Esophagus (tissue), 2 donors: ENCODE measurements around the gene PRDX3. TPM values are rescaled to one million over a fixed set of nuclear protein-coding genes. Genes with fewer than 3 reads are reported as not detected.
A peak's percentile ranks its signal among the peaks of the same experiment; 100 is the strongest.

Experiments used
- H3K27ac ChIP-seq, 2 donors: one replicate each; pipeline ENCODE4 v1.5.1; 2013; ENCODE audit warnings: low read depth in 2 of 2, mild to moderate bottlenecking in 2 of 2, inconsistent platforms in 1 of 2, low read length in 1 of 2, moderate library complexity in 1 of 2
- H3K27me3 ChIP-seq, 2 donors: one replicate each; pipeline ENCODE4 v1.6.1; 2013; ENCODE audit warnings: low read length in 2 of 2, control low read depth in 1 of 2, mild to moderate bottlenecking in 1 of 2; ENCODE audit not compliant: insufficient read depth in 2 of 2, control insufficient read depth in 1 of 2
- H3K36me3 ChIP-seq, 2 donors: one replicate each; pipeline ENCODE4 v1.6.1; 2013; ENCODE audit warnings: low read length in 1 of 2; ENCODE audit not compliant: control insufficient read depth in 2 of 2, insufficient read depth in 2 of 2
- H3K4me1 ChIP-seq, 2 donors: one replicate each; pipeline ENCODE4 v1.6.1; 2013; ENCODE audit warnings: low read length in 1 of 2; ENCODE audit not compliant: control insufficient read depth in 2 of 2, insufficient read depth in 2 of 2
- H3K4me3 ChIP-seq, 2 donors: one replicate each; pipeline ENCODE4 v1.5.1; 2013; ENCODE audit warnings: low read length in 2 of 2, mild to moderate bottlenecking in 2 of 2, low read depth in 1 of 2, moderate library complexity in 1 of 2
- H3K9me3 ChIP-seq, 2 donors: one replicate each; pipeline ENCODE4 v1.6.1; 2013; ENCODE audit warnings: mild to moderate bottlenecking in 2 of 2, low read depth in 1 of 2, low read length in 1 of 2, moderate library complexity in 1 of 2; ENCODE audit not compliant: control insufficient read depth in 2 of 2, insufficient read depth in 1 of 2
- WGBS, 2 donors: extraction: QIAGEN DNeasy Blood & Tissue Kit; methylation state at CpG; one replicate each; pipeline ENCODE4 v1.1.7; 2013; 5-methylcytosine and 5-hydroxymethylcytosine counted together
- polyA plus RNA-seq, 2 donors: library from polyadenylated mRNA; stranded (reverse); fragments of 200-250 nt; gene quantifications; one replicate each; pipeline ENCODE4 v1.2.3, GENCODE V29; 2013
- donor health status: healthy with polysubstance abuse.
- donor health status: Bipolar disorder and iron deficiency.

Gene PRDX3
- polyA plus RNA-seq, 2 donors, result 40.8 to 82.2 TPM

DNA sequence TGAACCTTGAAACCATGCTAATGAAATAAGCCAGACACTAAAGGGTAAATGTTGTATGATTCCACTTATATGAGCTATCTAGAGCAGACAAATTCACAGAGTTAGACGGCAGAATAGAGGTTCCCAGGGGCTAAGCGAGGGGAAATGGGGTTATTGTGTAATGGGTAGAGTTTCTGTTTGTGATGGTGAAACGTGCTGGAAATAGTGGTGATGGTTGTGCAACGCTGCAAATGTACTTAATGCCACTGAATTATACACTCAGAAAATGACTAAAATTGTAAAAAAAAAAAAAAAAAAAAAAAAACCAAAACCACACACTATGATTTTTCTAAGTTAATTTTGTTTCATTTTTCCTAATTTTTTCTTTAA, 43.1 kb downstream of the PRDX3 start:
- Histone ChIP-seq H3K36me3 (peaks cover 3 to 33% of the 10 kb centered on the region in 2 donors), H3K27me3 (no peaks in the 10 kb centered on the region), H3K27ac (no peak overlapping the region), H3K4me1 (no peaks in the 10 kb centered on the region), H3K9me3 (no peaks in the 10 kb centered on the region), H3K4me3 (no peak overlapping the region)
- WGBS, 2 donors, result 67 to 75% methylated on average over 4 of the region's 4 CpGs

DNA sequence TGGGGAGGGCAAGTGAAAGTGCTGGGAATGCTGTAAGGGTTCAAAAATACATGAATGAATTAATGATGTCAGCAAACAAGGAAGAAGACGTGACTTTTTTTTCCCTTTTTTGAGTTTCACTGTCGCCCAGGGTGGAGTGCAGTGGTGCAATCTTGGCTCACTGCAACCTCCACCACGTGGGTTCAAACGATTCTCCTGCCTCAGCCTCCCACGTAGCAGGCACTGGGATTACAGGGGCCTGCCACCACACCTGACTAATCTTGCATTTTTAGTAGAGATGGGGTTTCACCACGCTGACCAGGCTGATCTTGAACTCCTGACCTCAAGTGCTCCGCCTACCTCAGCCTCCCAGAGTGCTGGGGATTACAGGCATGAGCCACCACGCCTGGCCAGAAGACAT, 44.7 kb downstream of the PRDX3 start:
- H3K27me3 ChIP-seq, result no peaks in the 10 kb centered on the region
- 80 to 85% methylated on average over 8 of the region's 8 CpGs for WGBS, 2 donors

DNA sequence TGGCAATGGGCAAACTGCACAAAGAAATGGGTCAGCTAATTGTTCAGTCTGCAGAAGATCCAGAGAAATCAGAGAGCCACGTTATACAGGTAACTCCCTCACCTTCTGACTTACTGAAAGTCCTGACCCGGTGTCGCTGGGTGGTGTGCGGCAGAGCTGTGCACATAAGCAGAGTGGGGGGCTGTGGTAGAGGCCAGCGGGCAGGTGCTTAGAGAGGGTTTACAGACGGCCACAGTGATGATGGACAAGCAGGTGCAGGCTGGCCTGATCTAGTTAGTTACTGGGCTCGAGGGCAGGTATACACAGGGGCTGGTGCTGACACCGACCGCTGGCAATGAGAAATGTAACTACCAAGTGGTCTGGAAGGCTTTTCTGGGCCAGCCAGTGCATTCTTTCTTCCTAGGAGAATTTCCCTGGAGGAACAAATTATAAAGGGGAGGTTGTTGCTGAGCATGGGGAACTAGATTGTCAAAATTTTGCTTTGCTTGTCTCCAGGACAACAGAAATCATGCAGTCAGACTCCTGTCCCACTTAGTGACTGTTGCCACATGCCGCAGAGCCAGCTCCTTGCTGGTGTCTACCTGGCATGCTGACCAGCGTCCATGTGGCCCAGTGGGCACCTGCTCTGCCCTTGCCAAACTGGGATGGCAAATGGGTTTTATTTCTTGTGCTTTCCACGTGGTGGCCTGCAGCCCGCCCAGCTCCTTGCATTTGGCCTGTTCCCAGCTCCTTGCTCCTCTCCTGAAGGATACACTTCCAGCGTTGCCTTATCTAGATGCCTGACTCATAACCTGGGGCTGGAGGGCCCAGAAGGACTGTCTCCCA, 45.9 kb downstream of the PRDX3 start:
- Histone ChIP-seq H3K27ac (peak overlapping the region in 1 of 2 donors; percentile 0), H3K36me3 (peaks cover 9 to 23% of the 10 kb centered on the region in 2 donors), H3K4me3 (no peak overlapping the region), H3K9me3 (no peaks in the 10 kb centered on the region), H3K4me1 (no peaks in the 10 kb centered on the region), H3K27me3 (no peaks in the 10 kb centered on the region)
- WGBS, 2 donors, result 91% methylated on average over 14 of the region's 14 CpGs

More for the DNA sequence above, 44.7 kb downstream of the PRDX3 start:
- Histone ChIP-seq H3K4me3 (no peak overlapping the region), H3K36me3 (peaks cover 8 to 26% of the 10 kb centered on the region in 2 donors), H3K4me1 (no peaks in the 10 kb centered on the region), H3K9me3 (no peaks in the 10 kb centered on the region), H3K27ac (no peak overlapping the region)

DNA sequence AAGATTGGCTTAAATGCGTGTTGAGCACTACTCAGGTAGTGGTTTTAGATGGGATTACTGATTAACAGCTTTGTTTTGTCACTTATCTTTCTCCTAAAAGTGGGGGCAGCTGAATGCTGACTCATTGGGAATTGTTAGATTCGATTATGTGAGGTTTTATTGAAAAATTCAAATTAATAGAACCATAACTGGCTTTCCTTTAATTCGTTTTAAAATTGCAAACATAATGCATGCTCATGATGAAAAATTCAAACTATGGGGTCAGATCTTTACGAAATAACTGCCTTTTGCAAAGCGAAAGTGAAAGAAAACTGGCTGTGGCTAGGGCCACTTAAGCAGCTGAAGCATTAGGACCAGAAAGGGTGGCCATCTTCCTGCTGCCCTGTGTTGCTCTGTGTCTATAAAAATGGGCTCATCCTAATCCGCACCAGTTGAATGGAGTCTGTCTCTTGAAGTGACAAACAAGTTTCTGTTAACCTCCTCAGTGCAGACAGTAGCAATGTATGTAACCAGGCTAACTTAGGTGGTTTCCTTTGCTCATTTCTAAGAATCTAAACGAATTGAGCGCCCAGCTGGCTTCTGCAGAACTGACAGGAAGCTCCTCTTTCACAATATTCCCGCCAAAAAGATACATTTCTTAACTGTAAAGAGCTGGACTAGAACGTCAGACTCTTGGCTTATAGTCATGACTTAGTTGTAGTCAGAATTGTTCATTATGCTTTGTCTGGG, 46.9 kb downstream of the PRDX3 start:
- peak overlapping the region in 1 of 2 donors; percentile 11 for H3K27ac ChIP-seq
- 54 to 57% methylated on average over 10 of the region's 10 CpGs for WGBS, 2 donors
- H3K4me3 ChIP-seq, result peak overlapping the region in 1 of 2 donors; percentile 17
- no peaks in the 10 kb centered on the region for H3K27me3 ChIP-seq
- no peaks in the 10 kb centered on the region for H3K4me1 ChIP-seq
- H3K36me3 ChIP-seq, result peaks cover 9 to 23% of the 10 kb centered on the region in 2 donors
- no peaks in the 10 kb centered on the region for H3K9me3 ChIP-seq

DNA sequence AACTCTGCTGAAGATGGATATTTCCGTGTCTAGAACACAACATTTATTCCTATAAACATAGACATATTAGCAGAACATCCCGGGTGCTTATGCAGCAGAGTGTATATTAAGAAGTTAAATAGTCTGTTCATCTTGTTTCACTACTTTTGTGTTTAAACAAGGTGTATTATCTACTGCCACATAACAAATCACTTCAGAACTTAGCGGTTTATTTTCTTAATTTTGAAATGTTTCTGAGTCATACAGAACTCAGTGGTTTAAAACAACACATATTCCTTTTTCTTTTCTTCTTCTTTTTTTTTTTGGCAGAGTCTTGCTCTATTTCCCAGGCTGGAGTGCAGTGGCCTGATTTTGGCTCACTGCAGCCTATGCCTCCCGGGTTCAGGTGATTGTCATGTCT, 48.9 kb downstream of the PRDX3 start:
- no peaks in the 10 kb centered on the region for H3K4me1 ChIP-seq
- no peak overlapping the region for H3K4me3 ChIP-seq
- no peak overlapping the region for H3K27ac ChIP-seq
- no peaks in the 10 kb centered on the region for H3K9me3 ChIP-seq
- peaks cover 9 to 23% of the 10 kb centered on the region in 2 donors for H3K36me3 ChIP-seq
- WGBS, 2 donors, result 85 to 86% methylated on average over 4 of the region's 4 CpGs
- H3K27me3 ChIP-seq, result no peaks in the 10 kb centered on the region

DNA sequence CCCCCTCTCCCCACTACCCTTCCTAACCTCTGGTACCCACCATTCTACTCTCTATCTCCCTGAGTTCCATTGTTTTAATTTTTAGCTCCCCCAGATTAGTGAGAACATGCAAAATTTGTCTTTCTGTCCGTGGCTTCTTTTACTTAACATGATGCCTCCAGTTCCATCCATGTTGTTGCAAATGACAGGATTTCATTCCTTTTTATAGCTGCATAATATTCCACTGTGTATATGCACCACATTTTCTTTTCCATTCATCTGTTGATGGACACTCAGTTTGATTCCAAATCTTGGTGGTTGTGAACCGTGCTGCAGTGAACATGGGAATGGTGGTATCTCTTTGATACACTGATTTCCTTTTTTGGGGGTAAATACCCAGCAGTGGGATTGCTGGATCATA, 52.7 kb downstream of the PRDX3 start:
- no peak overlapping the region for H3K4me3 ChIP-seq
- H3K4me1 ChIP-seq, result no peaks in the 10 kb centered on the region
- H3K27me3 ChIP-seq, result no peaks in the 10 kb centered on the region
- 95 to 97% methylated on average over 2 of the region's 2 CpGs for WGBS, 2 donors
- H3K9me3 ChIP-seq, result no peaks in the 10 kb centered on the region
- H3K36me3 ChIP-seq, result peaks cover 9 to 15% of the 10 kb centered on the region in 2 donors
- H3K27ac ChIP-seq, result no peak overlapping the region

DNA sequence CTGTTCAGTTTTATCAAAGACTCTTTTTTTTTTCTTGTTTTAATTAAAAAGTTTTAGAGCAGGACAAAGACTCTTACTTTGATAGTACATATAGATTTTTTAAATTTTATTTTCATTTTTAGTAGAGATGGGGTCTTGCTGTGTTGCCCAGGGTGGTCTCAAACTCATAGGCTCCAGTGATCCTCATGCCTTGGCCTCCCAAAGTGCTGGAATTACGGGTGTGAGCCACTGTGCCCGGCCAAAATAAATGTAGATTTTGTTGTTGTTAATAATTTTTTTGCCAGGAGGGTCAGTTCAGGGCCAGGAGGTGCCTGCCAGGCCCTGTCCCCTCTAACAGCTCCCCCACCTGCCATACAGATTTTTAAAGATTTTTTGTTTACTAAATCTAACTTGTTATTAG, 57.7 kb downstream of the PRDX3 start:
- H3K4me3 ChIP-seq, result no peak overlapping the region
- no peaks in the 10 kb centered on the region for H3K9me3 ChIP-seq
- no peak overlapping the region for H3K27ac ChIP-seq
- no peaks in the 10 kb centered on the region for H3K4me1 ChIP-seq
- peaks cover 0 to 16% of the 10 kb centered on the region in 2 donors for H3K36me3 ChIP-seq
- H3K27me3 ChIP-seq, result no peaks in the 10 kb centered on the region
- 93% methylated on average over 2 of the region's 2 CpGs for WGBS, 2 donors

DNA sequence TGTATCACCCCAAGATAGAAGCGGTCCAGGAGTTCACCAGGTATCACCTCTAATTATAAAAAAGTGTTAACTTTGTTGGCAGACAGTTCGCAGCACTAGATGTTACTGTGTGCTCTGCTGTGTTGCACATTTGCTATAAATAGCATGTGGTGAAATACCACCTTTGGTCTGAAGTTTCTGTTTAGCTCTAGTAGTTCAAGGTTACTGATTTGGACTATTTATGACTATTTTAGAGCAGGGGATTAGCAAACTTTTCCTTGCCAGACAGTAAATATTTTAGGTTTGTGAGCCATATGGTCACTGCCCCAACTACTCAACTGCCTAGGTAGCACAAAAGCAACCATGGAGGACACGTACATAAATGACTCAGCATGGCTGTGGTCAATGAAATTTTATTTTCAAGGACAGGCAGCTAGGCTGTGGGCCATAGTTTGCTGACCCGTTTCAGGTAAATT, 58.2 kb downstream of the PRDX3 start:
- 62 to 78% methylated on average over 4 of the region's 4 CpGs for WGBS, 2 donors
- no peaks in the 10 kb centered on the region for H3K9me3 ChIP-seq
- peaks cover 0 to 16% of the 10 kb centered on the region in 2 donors for H3K36me3 ChIP-seq
- H3K27ac ChIP-seq, result no peak overlapping the region
- H3K27me3 ChIP-seq, result no peaks in the 10 kb centered on the region
- H3K4me3 ChIP-seq, result no peak overlapping the region
- H3K4me1 ChIP-seq, result no peaks in the 10 kb centered on the region

DNA sequence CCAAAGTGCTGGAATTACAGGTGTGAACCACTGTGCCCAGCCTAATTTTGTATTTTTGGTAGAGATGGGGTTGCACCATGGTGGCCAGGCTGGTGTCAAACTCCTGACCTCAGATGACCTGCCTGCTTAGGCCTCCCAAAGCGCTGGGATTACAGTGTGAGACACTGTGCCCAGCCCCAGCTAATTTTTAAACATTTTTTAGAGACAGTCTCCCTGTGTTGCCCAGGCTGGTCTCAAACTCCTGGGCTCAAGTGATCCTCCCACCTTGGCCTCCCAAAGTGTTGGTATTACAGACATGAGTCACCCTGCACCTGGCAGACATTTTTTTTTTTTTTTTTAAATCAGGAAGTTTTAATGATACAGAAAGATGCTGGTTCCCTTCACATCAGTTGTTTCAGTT, 59.2 kb downstream of the PRDX3 start:
- H3K9me3 ChIP-seq, result no peaks in the 10 kb centered on the region
- no peak overlapping the region for H3K4me3 ChIP-seq
- no peaks in the 10 kb centered on the region for H3K4me1 ChIP-seq
- H3K27ac ChIP-seq, result no peak overlapping the region
- WGBS, 2 donors, result 96 to 100% methylated on average over 1 of the region's 1 CpG
- H3K27me3 ChIP-seq, result no peaks in the 10 kb centered on the region
- peaks cover 1 to 14% of the 10 kb centered on the region in 2 donors for H3K36me3 ChIP-seq
